ENCODE results near the gene PNLIP. TPM values are rescaled to one million over a fixed set of nuclear protein-coding genes. Genes with fewer than 3 reads are reported as not detected.

Gene PNLIP
- total RNA-seq, 1 donor from 2014 or later = not detected

GRCh38 chr10:116615199-116615776 is 69.6 kb downstream of the PNLIP start:
- no peaks in the 10 kb centered on the region for H3K36me3 Mint-ChIP-seq
- peaks cover 10% of the 10 kb centered on the region for H3K9me3 Mint-ChIP-seq
- no peak for TF ChIP-seq CTCF (conservative IDR thresholded peaks at IDR 0.05)
- peaks cover 7% of the 10 kb centered on the region for H3K27me3 Mint-ChIP-seq
- DNase-seq (ENCODE audit: extremely low spot score, unreplicated experiment) = no peak
- H3K4me3 Mint-ChIP-seq = no peak overlapping the region
- no peak overlapping the region for H3K27ac Mint-ChIP-seq
- no peaks in the 10 kb centered on the region for H3K4me1 Mint-ChIP-seq (ENCODE audit: unreplicated experiment)

Other genes starting within 250 kb of the PNLIP start
- gene CCDC172, start 221.5 kb upstream of the PNLIP start, total RNA-seq (ENCODE audit: low replicate concordance) = not detected in 2 replicates
- gene PNLIPRP3, start 118.1 kb upstream of the PNLIP start, total RNA-seq (ENCODE audit: low replicate concordance) = not detected in 2 replicates
- not detected in 2 replicates for gene PNLIPRP1, start 45.0 kb downstream of the PNLIP start, total RNA-seq (ENCODE audit: low replicate concordance)
- 0.69 and 1.2 TPM in 2 replicates for gene PNLIPRP2, start 75.0 kb downstream of the PNLIP start, total RNA-seq (ENCODE audit: low replicate concordance)
- gene HSPA12A, start 196.6 kb downstream of the PNLIP start, total RNA-seq (ENCODE audit: low replicate concordance) = 9.6 and 11.0 TPM in 2 replicates

All from type B pancreatic cell (in vitro differentiated cells).